Neural progenitor cell (in vitro differentiated cells): ENCODE data around the gene CPLANE1.

ENCODE experiments used
- CTCF ChIP-seq: fragments of 200-600 bp; sonication (generic); IDR thresholded peaks from 2 replicates; pipeline ENCODE4 v1.5.1; 2017; ENCODE audit warnings: antibody characterized with exemption, mild to moderate bottlenecking
- EZH2phosphoT487 ChIP-seq: fragments of 200-600 bp; sonication (generic); IDR thresholded peaks from 2 replicates; pipeline ENCODE4 v1.6.1; 2017; ENCODE audit warnings: antibody characterized with exemption

- TF ChIP-seq CTCF: no peak
- TF ChIP-seq EZH2phosphoT487: no peak
Observed at GRCh38 chr5:37088009-37088408, 161.2 kb downstream of the CPLANE1 start.
